ENCODE data around the gene ZNF689.

- peak in 1 of 6 experiments; percentile 29 for TF ChIP-seq CTCF (IDR thresholded peaks at IDR 0.05)
- peak in 1 of 2 donors; percentile 75 for TF ChIP-seq POLR2A (IDR thresholded peaks at IDR 0.05)
Measured at GRCh38 chr16:30571445-30572322, 38.5 kb downstream of the ZNF689 start, which contains the start of gene ZNF688.

All from thyroid gland (tissue), 4 donors.